Transverse colon (tissue), 4 donors: Measurements from ENCODE around the gene HBS1L. TPM values are rescaled to one million over a fixed set of nuclear protein-coding genes. Genes with fewer than 3 reads are reported as not detected.

Experiments
- DNase-seq: peaks from one replicate; pipeline ENCODE4 v3.0.0-alpha.2; 2019
- H3K27ac ChIP-seq, 4 donors: fragments of 200-600 bp; sonication (generic); 2 replicates each; pipeline ENCODE4 v1.5.1; 2016 to 2018; ENCODE audit warnings: inconsistent platforms in 4 of 4
- H3K27me3 ChIP-seq: fragments of 200-600 bp; sonication (generic); 2 replicates; pipeline ENCODE4 v1.5.1; 2017; ENCODE audit warnings: inconsistent platforms
- H3K36me3 ChIP-seq, 4 donors: fragments of 200-600 bp; sonication (generic); 2 replicates each; pipeline ENCODE4 v1.5.1; 2017 to 2019; ENCODE audit warnings: inconsistent platforms in 4 of 4
- H3K4me1 ChIP-seq, 4 donors: fragments of 200-600 bp; sonication (generic); 2 replicates each; pipeline ENCODE4 v1.5.1; 2017 to 2020; ENCODE audit warnings: inconsistent platforms in 4 of 4
- H3K4me3 ChIP-seq, 4 donors: fragments of 200-600 bp; sonication (generic); 1 replicate in 1 of 4; 2 replicates in 3 of 4; pipeline versions ENCODE4 v1.5.1 to v1.6.1; 2017 to 2019; ENCODE audit warnings: inconsistent platforms in 4 of 4
- H3K9me3 ChIP-seq, 2 donors: fragments of 200-600 bp; sonication (generic); 2 replicates each; pipeline ENCODE4 v1.5.1; 2017 to 2019; ENCODE audit warnings: inconsistent platforms in 2 of 2
- EP300 ChIP-seq: sonication (generic); formaldehyde crosslinking; IDR thresholded peaks from one replicate; pipeline ENCODE4 v1.6.1; 2017; ENCODE audit warnings: antibody characterized with exemption, low read depth
- POLR2A ChIP-seq: fragments of 450-650 bp; IDR thresholded peaks from one replicate; pipeline ENCODE4 v1.6.1; 2016; ENCODE audit warnings: antibody characterized with exemption, mild to moderate bottlenecking, moderate library complexity
- POLR2AphosphoS5 ChIP-seq, 3 donors: sonication (generic); formaldehyde crosslinking; IDR thresholded peaks; one replicate each; pipeline ENCODE4 v1.6.1; 2016; ENCODE audit warnings: antibody characterized with exemption in 3 of 3
- WGBS, 2 donors: methylation state at CpG; one replicate each; pipeline ENCODE4 v1.1.5; 2018; ENCODE audit warnings: low coverage in 1 of 2; 5-methylcytosine and 5-hydroxymethylcytosine counted together
- in situ Hi-C, 4 donors: fragments of 200-750 bp; cut with MboI; loops; one replicate each; pipeline versions ENCODE4 v1.15.0 to v1.15.1; 2017; ENCODE audit warnings: low sequenced_read_pairs in 3 of 4, low pct_ligation_motif_present in 1 of 4, low pct_unique_long_range_greater_than_20kb in 1 of 4
- intact Hi-C: fragments of 100-400 bp; cut with DNase I; formaldehyde crosslinking; loops from one replicate; pipeline ENCODE4 v1.15.1; 2023; ENCODE audit warnings: low total_unique reads
- total RNA-seq, 4 donors: library from RNA; depleted of rRNA; stranded (reverse); fragments of >200 nt; gene quantifications; one replicate each; pipeline ENCODE4 v1.1.0, GENCODE V29; 2016
- TF ChIP-seq, protein P1 (sequence below), 5 experiments: fragments of 200-600 bp in 3 of 5; fragments of 450-650 bp in 2 of 5; sonication (generic) in 3 of 5; IDR thresholded peaks; 1 replicate in 2 of 5; 2 replicates in 3 of 5; pipeline ENCODE4 v1.5.1; 2016 to 2017; ENCODE audit warnings: antibody characterized with exemption in 5 of 5, inconsistent platforms in 3 of 5, mild to moderate bottlenecking in 2 of 5, moderate library complexity in 1 of 5

The HBS1L gene
- total RNA-seq, 4 donors from 2014 or later: 18.9 to 33.2 (median 27.1) TPM

DNA sequence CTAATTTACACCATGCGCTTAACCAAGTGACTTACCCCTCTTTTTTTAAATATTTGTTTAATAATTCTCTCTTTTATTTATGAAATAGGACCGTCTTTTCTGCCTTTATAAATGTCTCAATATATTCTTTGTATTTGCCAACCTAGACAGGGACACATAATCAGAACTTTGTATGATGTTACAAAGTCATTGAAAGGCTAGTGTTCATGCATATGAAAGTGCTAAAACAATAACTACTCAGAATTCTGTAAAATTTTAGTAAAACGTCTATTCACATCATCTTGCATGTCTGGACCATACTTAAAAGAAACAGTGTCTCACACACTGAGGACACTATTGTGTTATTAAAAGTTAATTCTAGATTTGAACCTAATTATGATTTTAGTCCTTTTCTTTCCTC, 41.1 kb upstream of the HBS1L start:
- DNase-seq: no peak
- no peaks in the 10 kb centered on the region for H3K4me1 ChIP-seq
- WGBS, 2 donors: 64 to 80% methylated on average over 3 of the region's 3 CpGs
- H3K36me3 ChIP-seq: no peaks in the 10 kb centered on the region
- TF ChIP-seq POLR2A: no peak
- TF ChIP-seq EP300: no peak
- TF ChIP-seq, protein P1, sequence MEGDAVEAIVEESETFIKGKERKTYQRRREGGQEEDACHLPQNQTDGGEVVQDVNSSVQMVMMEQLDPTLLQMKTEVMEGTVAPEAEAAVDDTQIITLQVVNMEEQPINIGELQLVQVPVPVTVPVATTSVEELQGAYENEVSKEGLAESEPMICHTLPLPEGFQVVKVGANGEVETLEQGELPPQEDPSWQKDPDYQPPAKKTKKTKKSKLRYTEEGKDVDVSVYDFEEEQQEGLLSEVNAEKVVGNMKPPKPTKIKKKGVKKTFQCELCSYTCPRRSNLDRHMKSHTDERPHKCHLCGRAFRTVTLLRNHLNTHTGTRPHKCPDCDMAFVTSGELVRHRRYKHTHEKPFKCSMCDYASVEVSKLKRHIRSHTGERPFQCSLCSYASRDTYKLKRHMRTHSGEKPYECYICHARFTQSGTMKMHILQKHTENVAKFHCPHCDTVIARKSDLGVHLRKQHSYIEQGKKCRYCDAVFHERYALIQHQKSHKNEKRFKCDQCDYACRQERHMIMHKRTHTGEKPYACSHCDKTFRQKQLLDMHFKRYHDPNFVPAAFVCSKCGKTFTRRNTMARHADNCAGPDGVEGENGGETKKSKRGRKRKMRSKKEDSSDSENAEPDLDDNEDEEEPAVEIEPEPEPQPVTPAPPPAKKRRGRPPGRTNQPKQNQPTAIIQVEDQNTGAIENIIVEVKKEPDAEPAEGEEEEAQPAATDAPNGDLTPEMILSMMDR (IDR thresholded peaks at IDR 0.05): no peak
- no peak for TF ChIP-seq POLR2AphosphoS5 (IDR thresholded peaks at IDR 0.05)
- intact Hi-C loops (no loop called here), in situ Hi-C loops (no loop called here)
- no peak overlapping the region for H3K4me3 ChIP-seq
- H3K27ac ChIP-seq: no peak overlapping the region
- no peaks in the 10 kb centered on the region for H3K9me3 ChIP-seq
- H3K27me3 ChIP-seq: no peaks in the 10 kb centered on the region

DNA sequence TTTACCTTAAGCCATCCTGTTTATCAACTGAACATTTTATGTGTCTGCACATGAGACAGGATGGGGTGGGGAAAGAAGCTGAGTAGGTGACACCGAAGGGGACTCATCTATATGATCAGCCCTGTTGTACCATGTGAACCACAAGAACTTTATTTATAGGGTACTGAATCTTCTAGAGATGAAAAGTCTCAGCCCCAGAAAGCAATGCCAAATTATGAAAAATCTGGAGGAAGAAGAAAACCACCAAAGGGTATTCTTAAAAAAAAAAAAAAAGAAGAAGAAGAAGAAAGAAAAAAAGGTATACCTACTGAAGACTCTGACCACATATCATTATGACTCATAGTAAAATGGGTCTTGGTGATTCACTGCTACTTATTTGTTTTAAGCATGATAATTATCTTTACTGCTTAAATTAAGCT, 39.8 kb upstream of the HBS1L start:
- no peak for DNase-seq
- no peak for TF ChIP-seq POLR2A
- no peak for TF ChIP-seq EP300
- TF ChIP-seq POLR2AphosphoS5 (IDR thresholded peaks at IDR 0.05): no peak
- TF ChIP-seq, protein P1 (IDR thresholded peaks at IDR 0.05): no peak
- Histone ChIP-seq H3K27ac (no peak overlapping the region), H3K4me1 (no peaks in the 10 kb centered on the region), H3K27me3 (no peaks in the 10 kb centered on the region), H3K9me3 (no peaks in the 10 kb centered on the region), H3K36me3 (no peaks in the 10 kb centered on the region), H3K4me3 (no peak overlapping the region)
- in situ Hi-C loops (no loop called here), intact Hi-C loops (no loop called here)
- WGBS, 2 donors: 62 to 75% methylated on average over 1 of the region's 1 CpG

DNA sequence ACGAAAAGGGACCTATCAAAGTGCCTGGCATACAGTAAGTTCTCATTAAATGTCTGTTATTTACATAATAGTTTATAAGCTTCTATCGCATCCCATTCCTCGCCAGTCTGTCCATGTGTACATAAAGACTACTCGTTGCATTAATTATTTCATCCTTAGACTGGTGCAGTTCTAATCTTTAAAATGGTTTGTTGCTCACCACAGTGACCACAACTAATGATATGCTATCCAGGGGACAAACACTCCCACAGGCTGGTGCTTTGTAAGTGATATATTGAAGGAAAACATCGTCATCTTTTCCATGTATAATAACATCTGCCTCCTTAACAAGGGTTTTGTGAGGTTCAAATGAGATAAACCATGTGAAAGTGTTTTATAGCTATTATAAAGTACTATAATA, 39.0 kb upstream of the HBS1L start:
- Histone ChIP-seq H3K4me3 (no peak overlapping the region), H3K9me3 (no peaks in the 10 kb centered on the region), H3K36me3 (no peaks in the 10 kb centered on the region), H3K27ac (no peak overlapping the region), H3K27me3 (no peaks in the 10 kb centered on the region), H3K4me1 (no peaks in the 10 kb centered on the region)
- in situ Hi-C loops (no loop called here), intact Hi-C loops (no loop called here)
- no peak for DNase-seq
- WGBS, 2 donors: 56 to 63% methylated on average over 4 to 5 of the region's 5 CpGs
- TF ChIP-seq POLR2A (no peak), POLR2AphosphoS5 (IDR thresholded peaks at IDR 0.05) (no peak), EP300 (no peak)
- TF ChIP-seq, protein P1 (IDR thresholded peaks at IDR 0.05): no peak

DNA sequence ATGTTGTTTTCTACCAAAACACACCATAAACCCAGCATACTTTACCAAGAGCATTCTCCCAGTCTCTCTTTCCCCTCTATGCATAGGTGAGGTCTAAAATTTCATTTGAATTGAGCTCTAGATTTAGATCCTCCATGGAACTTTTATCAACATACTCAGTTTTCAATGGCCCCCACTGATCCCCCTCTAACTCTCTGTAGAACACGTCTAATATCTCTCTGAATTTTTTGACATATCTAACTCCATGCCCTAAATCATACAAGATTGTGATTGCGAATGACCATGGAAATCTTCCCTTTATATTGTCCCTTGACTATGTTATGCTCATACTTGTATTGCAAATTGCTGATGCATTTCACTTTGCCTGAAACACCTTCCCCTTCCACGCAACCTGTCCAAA, 38.1 kb upstream of the HBS1L start:
- no peaks in the 10 kb centered on the region for H3K36me3 ChIP-seq
- no peak for DNase-seq
- intact Hi-C loops (no loop called here), in situ Hi-C loops (no loop called here)
- no peaks in the 10 kb centered on the region for H3K9me3 ChIP-seq
- TF ChIP-seq, protein P1 (IDR thresholded peaks at IDR 0.05): no peak
- TF ChIP-seq EP300 (no peak), POLR2A (no peak), POLR2AphosphoS5 (IDR thresholded peaks at IDR 0.05) (no peak)
- no peak overlapping the region for H3K4me3 ChIP-seq
- 88 to 94% methylated on average over 3 of the region's 3 CpGs for WGBS, 2 donors
- no peaks in the 10 kb centered on the region for H3K27me3 ChIP-seq
- no peak overlapping the region for H3K27ac ChIP-seq
- H3K4me1 ChIP-seq: peaks cover 0 to 4% (median 0%) of the 10 kb centered on the region in 4 donors
